Activated CD4-positive, alpha-beta T cell treated with anti-CD3 and anti-CD28 coated beads, Interleukin-2, amount 10 ng/mL, durations not matched to agents 7 days and 5 days (primary cell): ENCODE measurements around the gene TLR10. TPM values are rescaled to one million over a fixed set of nuclear protein-coding genes. Genes with fewer than 3 reads are reported as not detected.

Experiments used
- CTCF ChIA-PET: fragments of 350-600 bp; sonication (Branson Sonifier 250); formaldehyde crosslinking; loops from one replicate; lab custom pipeline; 2021; ENCODE audit warnings: antibody characterized with exemption; lab: Charles Lee
- POLR2A ChIA-PET: fragments of 350-600 bp; sonication (Branson Sonifier 250); formaldehyde crosslinking; loops from one replicate; lab custom pipeline; 2021; ENCODE audit warnings: antibody characterized with exemption; lab: Charles Lee
- DNase-seq: peaks from one replicate; pipeline ENCODE4 v3.0.0-alpha.2; 2020
- H3K27ac Mint-ChIP-seq: one replicate; pipeline ENCODE4 v1.8.0; 2021; ENCODE audit warnings: mild to moderate bottlenecking, moderate library complexity, mixed read lengths
- H3K27me3 Mint-ChIP-seq: one replicate; pipeline ENCODE4 v1.8.0; 2021; ENCODE audit warnings: mixed read lengths
- H3K36me3 Mint-ChIP-seq: one replicate; pipeline ENCODE4 v1.8.0; 2021; ENCODE audit warnings: low read depth, mixed read lengths
- H3K4me1 Mint-ChIP-seq: one replicate; pipeline ENCODE4 v1.8.0; 2021; ENCODE audit warnings: mixed read lengths
- H3K4me3 Mint-ChIP-seq: one replicate; pipeline ENCODE4 v1.8.0; 2021; ENCODE audit warnings: mild to moderate bottlenecking, moderate library complexity, mixed read lengths
- H3K9me3 Mint-ChIP-seq: one replicate; pipeline ENCODE4 v1.8.0; 2021; ENCODE audit warnings: mixed read lengths
- total RNA-seq, 2 experiments: library from RNA; stranded (reverse); gene quantifications; one replicate each; pipeline ENCODE4 v1.2.3, GENCODE V29; 2021

The TLR10 gene, protein sequence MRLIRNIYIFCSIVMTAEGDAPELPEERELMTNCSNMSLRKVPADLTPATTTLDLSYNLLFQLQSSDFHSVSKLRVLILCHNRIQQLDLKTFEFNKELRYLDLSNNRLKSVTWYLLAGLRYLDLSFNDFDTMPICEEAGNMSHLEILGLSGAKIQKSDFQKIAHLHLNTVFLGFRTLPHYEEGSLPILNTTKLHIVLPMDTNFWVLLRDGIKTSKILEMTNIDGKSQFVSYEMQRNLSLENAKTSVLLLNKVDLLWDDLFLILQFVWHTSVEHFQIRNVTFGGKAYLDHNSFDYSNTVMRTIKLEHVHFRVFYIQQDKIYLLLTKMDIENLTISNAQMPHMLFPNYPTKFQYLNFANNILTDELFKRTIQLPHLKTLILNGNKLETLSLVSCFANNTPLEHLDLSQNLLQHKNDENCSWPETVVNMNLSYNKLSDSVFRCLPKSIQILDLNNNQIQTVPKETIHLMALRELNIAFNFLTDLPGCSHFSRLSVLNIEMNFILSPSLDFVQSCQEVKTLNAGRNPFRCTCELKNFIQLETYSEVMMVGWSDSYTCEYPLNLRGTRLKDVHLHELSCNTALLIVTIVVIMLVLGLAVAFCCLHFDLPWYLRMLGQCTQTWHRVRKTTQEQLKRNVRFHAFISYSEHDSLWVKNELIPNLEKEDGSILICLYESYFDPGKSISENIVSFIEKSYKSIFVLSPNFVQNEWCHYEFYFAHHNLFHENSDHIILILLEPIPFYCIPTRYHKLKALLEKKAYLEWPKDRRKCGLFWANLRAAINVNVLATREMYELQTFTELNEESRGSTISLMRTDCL
- under 1 TPM in 1 of 2 experiments, not detected in 1; 0.23 TPM for total RNA-seq

DNA sequence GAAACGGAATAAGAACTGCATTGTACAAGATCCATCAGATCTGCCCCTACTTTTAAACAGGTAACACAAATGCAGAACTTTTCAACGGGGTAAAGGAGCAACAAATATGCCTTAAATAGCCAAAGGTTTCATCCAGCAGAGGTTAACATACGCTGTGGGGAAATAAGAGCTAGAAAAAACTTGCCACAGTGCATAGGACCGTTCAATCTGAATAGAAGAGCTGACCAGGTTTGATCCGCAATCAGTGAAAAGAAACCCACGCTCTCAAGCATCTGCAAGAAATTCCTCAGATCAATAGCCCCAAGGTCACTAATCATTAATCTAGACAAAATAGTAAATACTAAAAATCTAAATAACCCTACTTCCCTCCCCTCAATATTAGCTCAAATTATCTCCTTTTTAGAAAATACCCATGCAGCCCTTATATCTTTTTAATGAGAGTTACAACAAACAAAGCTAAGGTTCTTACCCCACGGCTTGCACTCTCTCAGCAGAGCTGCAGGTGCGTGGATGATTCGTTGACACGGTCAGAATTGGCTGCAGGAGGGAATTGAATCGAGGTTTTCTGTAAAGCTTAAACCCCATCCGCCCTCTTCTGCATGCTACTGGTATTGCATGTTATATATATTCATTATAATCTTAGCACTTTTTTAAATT, at the start of gene TLR10:
Gene TLR10 (minus strand): TSS at position 539 of the 657 bp plus-strand sequence. CDS start 7,400 bp downstream, outside the sequence.
- Mint-ChIP-seq H3K4me3 (no peak within 1 kb of the TSS), H3K27ac (no peak within 1 kb of the TSS)
- DNase-seq = peak; percentile 52

DNA sequence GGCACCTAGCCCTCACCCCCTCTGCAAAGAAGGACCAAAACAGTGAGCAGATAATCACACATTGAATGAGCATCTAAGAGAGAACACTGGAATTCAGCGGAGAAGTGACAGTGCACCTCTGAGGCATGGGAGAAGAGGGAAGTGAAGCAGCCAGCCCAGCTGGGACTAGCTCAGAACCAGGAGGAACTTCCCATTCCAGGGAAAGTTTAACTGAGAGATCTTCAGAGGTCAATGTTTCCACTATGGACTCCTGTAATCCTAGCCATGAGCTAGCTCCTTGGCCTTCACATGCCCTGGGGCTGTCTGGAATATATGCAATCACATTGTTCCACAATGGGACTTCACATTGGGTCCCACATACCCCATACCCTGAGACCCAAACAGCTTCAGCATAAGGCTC, 49.4 kb upstream of the TLR10 start:
- Mint-ChIP-seq H3K27me3 (no peaks in the 10 kb centered on the region), H3K9me3 (peaks cover 22% of the 10 kb centered on the region), H3K4me3 (no peak overlapping the region), H3K4me1 (no peaks in the 10 kb centered on the region), H3K36me3 (peaks cover 23% of the 10 kb centered on the region), H3K27ac (peak overlapping the region; percentile 42)
- ChIA-PET POLR2A (no interaction called here), CTCF (interaction anchor here (1.4 to 1.5 kb wide), 2 partner anchors 29 to 33 kb away, joined by 3 read pairs; no protein-coding TSS in a partner anchor)
- DNase-seq = no peak

More for the DNA sequence above, at the start of gene TLR10:
- ChIA-PET POLR2A (interaction anchor here (0.7 kb wide), 1 partner anchor 98 kb away, joined by 3 read pairs; no protein-coding TSS in a partner anchor), CTCF (interaction anchor here (0.6 to 2.5 kb wide), 17 partner anchors 9 to 690 kb away, joined by 3 to 17 read pairs (median 4); partner anchors contain the start of gene TLR1)
- Mint-ChIP-seq H3K4me1 (peaks cover 6% of the 10 kb centered on the region), H3K27me3 (peaks cover 5% of the 10 kb centered on the region), H3K36me3 (peaks cover 1% of the 10 kb centered on the region), H3K9me3 (no peaks in the 10 kb centered on the region)

DNA sequence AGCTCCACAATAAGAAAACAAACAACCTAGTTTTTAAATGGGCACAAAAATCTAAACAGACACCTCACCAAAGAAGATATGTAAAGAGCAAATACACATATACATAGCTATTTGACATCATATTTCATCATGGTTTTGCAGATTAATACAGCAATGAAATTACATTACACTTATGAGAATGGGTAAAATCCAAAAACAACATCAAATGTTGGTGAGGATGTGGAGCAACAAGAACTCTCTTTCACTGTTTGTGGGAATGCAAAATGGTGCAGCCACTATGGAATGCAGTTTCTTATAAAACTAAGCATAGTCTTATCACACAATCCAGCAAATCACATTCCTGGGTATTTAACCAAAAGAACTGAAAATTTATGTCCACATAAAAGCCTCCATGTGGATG, 48.9 kb upstream of the TLR10 start:
- ChIA-PET CTCF (interaction anchor here (0.6 to 1.5 kb wide), 4 partner anchors 9 to 38 kb away, joined by 3 to 4 read pairs (median 3); no protein-coding TSS in a partner anchor), POLR2A (no interaction called here)
- Mint-ChIP-seq H3K27me3 (no peaks in the 10 kb centered on the region), H3K4me3 (no peak overlapping the region), H3K36me3 (peaks cover 21% of the 10 kb centered on the region), H3K27ac (no peak overlapping the region), H3K4me1 (no peaks in the 10 kb centered on the region), H3K9me3 (peaks cover 22% of the 10 kb centered on the region)
- DNase-seq = no peak

DNA sequence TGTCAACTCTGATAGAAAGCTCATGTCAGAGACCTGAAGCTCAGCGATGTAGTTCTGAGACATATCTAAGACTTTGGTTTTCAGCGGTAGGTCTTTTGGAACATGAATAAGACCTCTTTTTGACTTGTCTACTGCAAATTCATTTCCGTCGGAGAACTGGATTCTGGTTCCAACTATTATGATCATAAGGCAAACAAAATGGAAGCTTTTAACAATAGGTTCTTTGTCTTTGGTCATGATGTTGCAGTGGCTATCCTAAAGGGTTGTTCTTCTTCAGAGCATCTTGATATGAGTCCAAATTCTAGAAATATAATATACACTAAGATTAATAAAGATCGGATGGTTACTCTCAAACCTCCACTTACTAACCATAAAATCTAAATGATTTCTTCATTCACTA, 46.4 kb upstream of the TLR10 start:
- ChIA-PET CTCF (no interaction called here), POLR2A (no interaction called here)
- Mint-ChIP-seq H3K27ac (no peak overlapping the region), H3K36me3 (peaks cover 14% of the 10 kb centered on the region), H3K27me3 (no peaks in the 10 kb centered on the region), H3K4me3 (no peak overlapping the region), H3K9me3 (peaks cover 22% of the 10 kb centered on the region), H3K4me1 (no peaks in the 10 kb centered on the region)
- DNase-seq = no peak

DNA sequence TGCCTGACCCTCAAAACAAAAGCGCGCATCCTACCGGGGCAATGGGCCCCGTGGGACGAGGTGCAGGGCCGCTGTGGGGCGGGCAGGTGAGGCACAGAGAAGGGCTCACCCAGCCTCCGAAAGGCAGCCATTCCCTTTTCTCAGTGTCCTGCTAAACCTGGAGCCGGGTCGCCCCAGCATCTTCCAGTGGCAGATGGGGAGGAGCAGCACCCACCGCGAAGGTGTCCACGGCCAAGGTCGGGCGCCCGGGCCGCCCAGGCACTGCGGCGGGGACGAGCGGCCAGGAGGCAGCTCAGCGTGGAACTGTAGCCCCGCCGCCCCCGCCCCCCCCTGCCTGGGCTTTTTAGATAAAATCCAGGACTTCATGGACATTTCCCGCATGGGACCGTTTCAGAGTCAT, 41.0 kb upstream of the TLR10 start:
- no peak for DNase-seq
- H3K4me3 Mint-ChIP-seq = no peak overlapping the region
- ChIA-PET POLR2A (no interaction called here), CTCF (interaction anchor here (0.6 to 1.0 kb wide), 3 partner anchors 13 to 39 kb away, joined by 3 read pairs; no protein-coding TSS in a partner anchor)
- no peak overlapping the region for H3K27ac Mint-ChIP-seq
- H3K4me1 Mint-ChIP-seq = peaks cover 17% of the 10 kb centered on the region
- H3K27me3 Mint-ChIP-seq = peaks cover 2% of the 10 kb centered on the region
- peaks cover 15% of the 10 kb centered on the region for H3K36me3 Mint-ChIP-seq
- peaks cover 21% of the 10 kb centered on the region for H3K9me3 Mint-ChIP-seq

DNA sequence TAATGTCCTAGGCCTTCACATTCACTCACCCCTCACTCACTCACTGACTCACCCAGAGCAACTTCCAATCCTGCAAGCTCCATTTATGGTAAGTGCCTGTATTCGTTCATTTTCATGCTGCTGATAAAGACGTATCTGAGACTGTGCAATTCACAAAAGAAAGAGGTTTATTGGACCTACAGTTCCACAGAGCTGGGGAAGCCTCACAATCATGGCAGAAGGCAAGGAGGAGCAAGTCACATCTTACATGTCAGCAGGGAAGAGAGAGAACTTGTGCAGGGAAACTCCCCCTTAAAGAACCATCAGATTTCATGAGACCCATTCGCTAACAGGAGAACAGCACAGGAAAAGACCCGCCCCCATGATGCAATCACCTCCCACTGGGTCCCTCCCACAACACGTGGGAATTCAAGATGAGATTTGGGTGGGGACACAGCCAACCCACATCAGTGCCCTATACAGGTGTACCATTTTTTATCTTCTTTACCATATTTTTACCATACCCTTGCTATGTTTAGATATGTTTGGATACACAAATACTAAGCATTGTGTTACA, 40.0 kb upstream of the TLR10 start:
- Mint-ChIP-seq H3K36me3 (peaks cover 15% of the 10 kb centered on the region), H3K9me3 (peaks cover 21% of the 10 kb centered on the region), H3K4me3 (no peak overlapping the region), H3K4me1 (peaks cover 17% of the 10 kb centered on the region), H3K27me3 (peaks cover 2% of the 10 kb centered on the region), H3K27ac (no peak overlapping the region)
- POLR2A ChIA-PET = no interaction called here
- CTCF ChIA-PET = interaction anchor here (0.6 to 1.2 kb wide), 2 partner anchors 8 to 40 kb away, joined by 3 read pairs; no protein-coding TSS in a partner anchor
- DNase-seq = no peak

DNA sequence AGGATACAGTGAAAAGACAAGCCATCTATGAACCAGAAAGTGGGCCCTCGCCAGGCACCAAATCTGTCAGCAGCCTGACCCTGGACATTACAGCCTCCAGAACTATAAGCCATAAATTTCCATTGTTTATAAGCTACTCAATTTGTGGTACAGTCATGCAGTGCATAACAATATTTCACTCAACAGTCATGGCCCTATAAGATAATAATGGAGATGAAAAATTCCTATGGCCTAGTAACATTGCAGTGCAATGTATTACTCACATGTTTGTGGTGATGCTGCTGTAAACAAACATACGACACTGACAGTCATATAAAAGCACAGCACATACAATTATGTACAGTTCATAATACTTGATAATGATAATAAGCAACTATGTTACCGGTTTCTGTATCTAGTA, 38.9 kb upstream of the TLR10 start:
- Mint-ChIP-seq H3K27ac (no peak overlapping the region), H3K4me3 (no peak overlapping the region), H3K9me3 (peaks cover 21% of the 10 kb centered on the region), H3K36me3 (peaks cover 11% of the 10 kb centered on the region), H3K27me3 (peaks cover 2% of the 10 kb centered on the region), H3K4me1 (peaks cover 17% of the 10 kb centered on the region)
- CTCF ChIA-PET = interaction anchor here (0.6 kb wide), 1 partner anchor 909 kb away, joined by 3 read pairs; no protein-coding TSS in a partner anchor
- DNase-seq = no peak
- POLR2A ChIA-PET = no interaction called here

DNA sequence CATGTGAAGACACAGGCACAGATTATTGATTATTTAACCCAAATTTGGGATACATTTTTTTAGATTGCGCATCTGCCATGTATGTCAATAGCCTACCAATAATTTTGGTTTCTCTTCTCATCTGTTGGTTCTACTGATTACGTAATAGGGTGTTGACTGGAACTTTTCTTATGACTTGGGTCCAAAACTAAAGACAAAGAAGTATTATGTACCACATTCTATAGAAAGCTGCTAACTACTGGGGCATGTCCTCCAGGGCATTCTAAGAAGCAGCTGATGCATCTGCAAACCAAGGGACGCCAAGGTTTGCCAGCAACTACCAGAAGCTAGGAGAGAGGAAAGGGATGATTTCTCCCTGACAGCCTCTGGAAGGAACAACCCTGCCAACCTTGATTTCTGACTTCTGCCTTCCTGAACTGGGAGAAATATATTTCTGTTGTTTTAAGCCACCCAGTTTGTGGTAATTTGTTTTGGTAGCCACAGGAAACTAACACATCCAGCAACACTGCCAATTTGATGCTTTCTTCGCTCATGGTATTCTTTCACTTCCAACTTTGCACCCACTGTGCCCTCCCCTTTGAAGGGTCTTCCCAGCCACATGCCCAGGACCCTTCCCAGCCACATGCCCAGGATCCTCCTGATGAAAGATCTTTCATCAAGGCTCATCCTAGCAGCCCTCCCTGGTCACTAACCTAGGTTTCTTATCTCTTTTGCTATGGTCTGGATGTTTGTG, 37.7 kb upstream of the TLR10 start:
- Mint-ChIP-seq H3K36me3 (peaks cover 11% of the 10 kb centered on the region), H3K4me3 (no peak overlapping the region), H3K27ac (peak overlapping the region; percentile 33), H3K27me3 (peaks cover 2% of the 10 kb centered on the region), H3K9me3 (peaks cover 15% of the 10 kb centered on the region), H3K4me1 (peaks cover 17% of the 10 kb centered on the region)
- CTCF ChIA-PET = no interaction called here
- POLR2A ChIA-PET = no interaction called here
- no peak for DNase-seq

DNA sequence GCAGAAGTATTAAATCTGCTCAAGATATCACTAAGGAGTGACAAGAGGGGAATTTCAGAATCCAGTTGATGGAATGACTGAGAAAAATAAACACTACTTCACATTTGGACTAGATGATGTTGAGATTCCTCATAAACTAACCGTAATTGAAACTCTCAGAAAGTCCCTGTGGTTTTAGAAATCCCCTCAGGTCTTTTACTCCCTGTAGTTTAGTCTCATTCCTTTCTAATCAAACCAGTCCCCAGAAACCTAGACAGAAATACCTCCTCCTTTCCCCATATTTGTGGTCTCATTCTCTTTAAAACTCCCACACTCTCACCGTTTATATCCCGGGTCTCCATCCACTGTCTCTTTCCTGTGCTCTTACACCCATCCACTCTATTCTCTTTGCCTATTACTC, 36.8 kb upstream of the TLR10 start:
- CTCF ChIA-PET = interaction anchor here (0.6 to 0.9 kb wide), 2 partner anchors 15 to 1780 kb away, joined by 3 to 4 read pairs; no protein-coding TSS in a partner anchor

DNA sequence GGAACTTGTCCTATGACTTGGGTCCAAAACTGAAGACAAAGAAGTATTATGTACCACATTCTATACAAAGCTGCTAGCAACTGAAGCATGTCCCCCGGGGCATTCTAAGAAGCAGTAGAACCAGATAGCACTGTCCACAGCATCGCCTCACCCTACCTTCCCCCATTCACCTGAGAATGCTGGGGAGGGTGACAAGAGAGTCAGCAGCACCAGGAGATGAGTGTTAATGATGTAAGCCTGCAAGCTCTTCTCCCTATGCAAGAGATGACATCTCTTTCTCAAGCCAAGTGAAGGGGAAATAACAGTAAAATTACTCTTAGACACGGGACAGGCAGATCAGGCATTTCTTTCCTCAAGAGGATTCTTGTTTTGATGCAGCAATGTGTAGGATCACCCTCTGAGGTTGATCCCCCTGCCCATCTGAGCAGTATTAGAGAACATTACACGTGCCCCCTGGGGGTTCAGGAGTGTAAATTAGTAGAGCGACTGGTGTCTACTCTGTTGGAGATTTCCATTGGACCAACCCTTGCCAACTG, 35.7 kb upstream of the TLR10 start:
- H3K4me3 Mint-ChIP-seq = no peak overlapping the region
- H3K27me3 Mint-ChIP-seq = peaks cover 4% of the 10 kb centered on the region
- H3K27ac Mint-ChIP-seq = no peak overlapping the region
- H3K36me3 Mint-ChIP-seq = peaks cover 14% of the 10 kb centered on the region
- no peak for DNase-seq
- ChIA-PET POLR2A (no interaction called here), CTCF (no interaction called here)
- peaks cover 14% of the 10 kb centered on the region for H3K9me3 Mint-ChIP-seq
- peaks cover 22% of the 10 kb centered on the region for H3K4me1 Mint-ChIP-seq

More for the DNA sequence above, 36.8 kb upstream of the TLR10 start:
- DNase-seq = no peak
- Mint-ChIP-seq H3K36me3 (peaks cover 10% of the 10 kb centered on the region), H3K27ac (no peak overlapping the region), H3K4me1 (peaks cover 19% of the 10 kb centered on the region), H3K4me3 (no peak overlapping the region), H3K9me3 (peaks cover 13% of the 10 kb centered on the region), H3K27me3 (peaks cover 2% of the 10 kb centered on the region)
- POLR2A ChIA-PET = no interaction called here
